Lung (tissue), 12 donors: Measurements from ENCODE around the gene CTSA. TPM values are rescaled to one million over a fixed set of nuclear protein-coding genes. Genes with fewer than 3 reads are reported as not detected.

Source experiments
- ATAC-seq: fragments of 200-7000 bp; cut with Tn5 transposase; one replicate; pipeline ENCODE4 v1.9.1; 2020; ENCODE audit warnings: moderate number of reproducible peaks; ENCODE audit not compliant: insufficient read depth, low FRiP score
- DNase-seq, 3 donors: peaks; one replicate each; pipeline ENCODE4 v3.0.0-alpha.2; 2013 to 2017
- H3K27ac ChIP-seq, 2 donors: one replicate each; pipeline ENCODE4 v1.5.1; 2013; ENCODE audit warnings: mild to moderate bottlenecking in 2 of 2, moderate library complexity in 2 of 2, control low read depth in 1 of 2, inconsistent platforms in 1 of 2, low read depth in 1 of 2, low read length in 1 of 2
- H3K27me3 ChIP-seq, 3 donors: one replicate each; pipeline ENCODE4 v1.5.1; 2013; ENCODE audit warnings: low read length in 2 of 3; ENCODE audit not compliant: control insufficient read depth in 3 of 3, insufficient read depth in 3 of 3
- H3K36me3 ChIP-seq, 4 donors: one replicate each; pipeline ENCODE4 v1.5.1; 2013; ENCODE audit warnings: low read length in 4 of 4, mild to moderate bottlenecking in 1 of 4, moderate library complexity in 1 of 4; ENCODE audit not compliant: control insufficient read depth in 4 of 4, insufficient read depth in 4 of 4
- H3K4me1 ChIP-seq, 5 donors: one replicate each; pipeline ENCODE4 v1.5.1; 2013; ENCODE audit warnings: low read length in 5 of 5, mild to moderate bottlenecking in 2 of 5, moderate library complexity in 1 of 5; ENCODE audit not compliant: control insufficient read depth in 5 of 5, insufficient read depth in 5 of 5
- H3K4me3 ChIP-seq: one replicate; pipeline ENCODE4 v1.5.1; 2013; ENCODE audit warnings: mild to moderate bottlenecking, control low read depth, moderate library complexity
- H3K9ac ChIP-seq, 2 donors: one replicate each; pipeline ENCODE4 v1.5.1; 2013; ENCODE audit warnings: low read length in 2 of 2, control low read depth in 1 of 2; ENCODE audit not compliant: insufficient read depth in 1 of 2
- H3K9me3 ChIP-seq, 4 donors: one replicate each; pipeline ENCODE4 v1.5.1; 2013; ENCODE audit warnings: low read length in 3 of 4, mild to moderate bottlenecking in 1 of 4, moderate library complexity in 1 of 4; ENCODE audit not compliant: control insufficient read depth in 4 of 4, insufficient read depth in 3 of 4
- CTCF ChIP-seq: IDR thresholded peaks from 2 replicates; pipeline ENCODE4 v1.5.1; 2012; ENCODE audit warnings: mild to moderate bottlenecking; ENCODE audit errors: control extremely low read depth, extremely low read depth
- WGBS, 2 donors: extraction: QIAGEN DNeasy Blood & Tissue Kit; methylation state at CpG; one replicate each; pipeline ENCODE4 v1.1.7; 2013; 5-methylcytosine and 5-hydroxymethylcytosine counted together
- polyA plus RNA-seq, 2 donors: library from polyadenylated mRNA; stranded (reverse); fragments of 200-250 nt; gene quantifications; one replicate each; pipeline ENCODE4 v1.2.1, GENCODE V29; 2013
- total RNA-seq, 2 donors: library from RNA; depleted of rRNA in 1 of 2; stranded (reverse); fragments of >200 nt in 1 of 2; gene quantifications; one replicate each; pipeline ENCODE4 v1.2.1, GENCODE V29; 2014 to 2021
- donor health status: control.
- donor health status: control.
- donor health status: Bipolar disorder and iron deficiency.
- donor health status: healthy.
- donor health status: DM: yes; HTN: yes; CAD: no.

The CTSA gene
- total and polyA plus RNA-seq, 4 donors = 72.2 to 247 (median 140) TPM

- Histone ChIP-seq H3K4me3 (peak within 1 kb of the TSS; percentile 70), H3K4me1 (peaks cover 0 to 6% (median 0%) of the 10 kb centered on the region in 5 donors), H3K27ac (peak within 1 kb of the TSS; percentile 47 to 90), H3K27me3 (no peaks in the 10 kb centered on the region), H3K9me3 (no peaks in the 10 kb centered on the region), H3K9ac (peak within 1 kb of the TSS; percentile 64 to 99), H3K36me3 (peaks cover 16 to 25% (median 23%) of the 10 kb centered on the region in 4 donors)
- no peak for TF ChIP-seq CTCF
- ATAC-seq (peak; percentile 93), DNase-seq (peak; percentile 99 to 100 (median 100))
- WGBS, 2 donors = 1% methylated on average over 23 of the region's 23 CpGs
Observed at GRCh38 chr20:45880988-45881788, 9.9 kb upstream of the CTSA start, which contains the start of gene ZSWIM1. ZSWIM1 (plus strand) TSS chr20:45881227; CDS start chr20:45882593, 1,366 bp downstream.

DNA sequence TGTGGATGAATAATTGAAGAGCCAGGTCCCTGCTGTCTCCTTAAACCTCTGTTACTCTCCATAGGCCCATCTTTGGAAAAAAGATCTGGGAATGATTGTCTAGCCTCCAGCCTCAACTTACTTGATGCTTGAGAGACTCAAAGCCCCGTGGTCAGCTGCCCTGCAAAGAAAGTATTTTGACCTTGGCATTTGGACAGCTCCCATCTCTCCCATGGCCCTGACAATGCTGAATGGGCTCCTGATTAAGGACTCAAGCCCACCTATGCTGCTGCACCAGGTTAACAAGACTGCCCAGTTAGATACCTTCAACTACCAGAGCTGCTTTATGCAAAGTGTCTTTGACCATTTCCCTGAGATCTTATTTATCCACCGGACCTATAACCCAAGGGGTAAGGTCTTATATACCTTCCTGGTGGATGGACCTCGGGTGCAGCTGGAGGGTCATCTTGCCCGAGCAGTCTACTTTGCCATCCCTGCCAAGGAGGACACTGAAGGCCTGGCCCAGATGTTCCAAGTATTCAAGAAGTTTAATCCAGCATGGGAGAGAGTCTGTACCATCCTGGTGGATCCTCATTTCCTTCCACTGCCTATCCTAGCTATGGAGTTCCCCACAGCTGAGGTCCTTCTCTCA is 8.6 kb upstream of the CTSA start:
- Histone ChIP-seq H3K36me3 (peaks cover 16 to 30% (median 16%) of the 10 kb centered on the region in 4 donors), H3K9ac (no peak overlapping the region), H3K9me3 (no peaks in the 10 kb centered on the region), H3K27ac (no peak overlapping the region), H3K27me3 (no peaks in the 10 kb centered on the region), H3K4me1 (peaks cover 0 to 6% (median 0%) of the 10 kb centered on the region in 5 donors), H3K4me3 (no peak overlapping the region)
- no peak for TF ChIP-seq CTCF
- WGBS, 2 donors = 88 to 91% methylated on average over 4 of the region's 4 CpGs
- DNase-seq (no peak), ATAC-seq (no peak)

DNA sequence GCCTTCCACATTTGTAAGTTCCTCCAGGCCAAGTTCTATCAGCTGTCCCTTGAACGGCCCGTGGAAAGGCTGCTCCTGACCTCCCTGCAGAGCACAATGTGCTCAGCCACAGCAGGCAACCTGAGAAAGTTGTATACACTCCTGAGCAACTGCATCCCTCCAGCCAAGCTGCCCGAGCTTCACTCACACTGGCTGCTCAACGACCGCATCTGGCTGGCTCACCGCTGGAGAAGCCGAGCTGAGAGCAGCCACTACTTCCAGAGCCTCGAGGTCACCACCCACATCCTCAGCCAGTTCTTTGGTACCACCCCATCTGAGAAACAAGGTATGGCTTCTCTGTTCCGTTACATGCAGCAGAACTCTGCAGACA is 8.1 kb upstream of the CTSA start:
- 86 to 91% methylated on average over 9 of the region's 9 CpGs for WGBS, 2 donors

More for the DNA sequence above, 8.1 kb upstream of the CTSA start:
- Histone ChIP-seq H3K27me3 (no peaks in the 10 kb centered on the region), H3K9me3 (no peaks in the 10 kb centered on the region), H3K4me1 (peaks cover 0 to 6% (median 0%) of the 10 kb centered on the region in 5 donors), H3K4me3 (no peak overlapping the region), H3K36me3 (peaks cover 12 to 25% (median 14%) of the 10 kb centered on the region in 4 donors), H3K27ac (no peak overlapping the region), H3K9ac (no peak overlapping the region)
- DNase-seq = no peak
- TF ChIP-seq CTCF = no peak
- no peak for ATAC-seq
